Breast epithelium (tissue), 3 donors: ENCODE results near the gene OR4D1.

ENCODE experiments used
- POLR2A ChIP-seq: fragments of 450-650 bp; IDR thresholded peaks from one replicate; pipeline ENCODE4 v1.6.1; 2016; ENCODE audit warnings: antibody characterized with exemption, mild to moderate bottlenecking, moderate library complexity
- TF ChIP-seq, protein P1 (sequence below), 3 donors: fragments of 450-650 bp; IDR thresholded peaks; one replicate each; pipeline ENCODE4 v1.5.1; 2016 to 2017; ENCODE audit warnings: antibody characterized with exemption in 3 of 3, mild to moderate bottlenecking in 3 of 3, moderate library complexity in 3 of 3

DNA sequence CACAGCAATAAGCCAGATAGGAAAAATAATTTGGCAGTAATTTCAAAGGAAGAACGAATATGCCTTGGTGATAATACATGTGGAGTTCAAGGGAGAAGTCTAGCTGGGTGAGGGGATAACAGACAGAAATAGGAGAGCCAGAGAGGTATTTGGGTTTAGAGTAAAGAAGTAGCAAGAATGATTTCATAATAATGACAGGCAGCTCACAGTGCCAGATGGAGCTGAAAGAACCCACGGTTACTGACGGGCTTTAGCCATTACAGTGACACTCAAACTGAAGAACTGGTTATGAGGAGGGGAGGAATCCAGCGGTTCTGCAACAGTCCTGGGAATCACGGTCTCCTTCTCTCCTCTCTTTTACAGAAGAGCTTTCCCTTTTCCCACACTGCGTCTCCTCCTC is 2.2 kb downstream of the OR4D1 start:
- TF ChIP-seq, protein P1, sequence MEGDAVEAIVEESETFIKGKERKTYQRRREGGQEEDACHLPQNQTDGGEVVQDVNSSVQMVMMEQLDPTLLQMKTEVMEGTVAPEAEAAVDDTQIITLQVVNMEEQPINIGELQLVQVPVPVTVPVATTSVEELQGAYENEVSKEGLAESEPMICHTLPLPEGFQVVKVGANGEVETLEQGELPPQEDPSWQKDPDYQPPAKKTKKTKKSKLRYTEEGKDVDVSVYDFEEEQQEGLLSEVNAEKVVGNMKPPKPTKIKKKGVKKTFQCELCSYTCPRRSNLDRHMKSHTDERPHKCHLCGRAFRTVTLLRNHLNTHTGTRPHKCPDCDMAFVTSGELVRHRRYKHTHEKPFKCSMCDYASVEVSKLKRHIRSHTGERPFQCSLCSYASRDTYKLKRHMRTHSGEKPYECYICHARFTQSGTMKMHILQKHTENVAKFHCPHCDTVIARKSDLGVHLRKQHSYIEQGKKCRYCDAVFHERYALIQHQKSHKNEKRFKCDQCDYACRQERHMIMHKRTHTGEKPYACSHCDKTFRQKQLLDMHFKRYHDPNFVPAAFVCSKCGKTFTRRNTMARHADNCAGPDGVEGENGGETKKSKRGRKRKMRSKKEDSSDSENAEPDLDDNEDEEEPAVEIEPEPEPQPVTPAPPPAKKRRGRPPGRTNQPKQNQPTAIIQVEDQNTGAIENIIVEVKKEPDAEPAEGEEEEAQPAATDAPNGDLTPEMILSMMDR (IDR thresholded peaks at IDR 0.05): no peak
- TF ChIP-seq POLR2A: no peak
